HL-60 (cell line): ENCODE measurements around the gene ADAT2.

Source experiments
- DNase-seq, 2 experiments: peaks; one replicate each; pipeline ENCODE4 v3.0.0-alpha.2; 2010 to 2020; ENCODE audit warnings: low read depth in 1 of 2, low spot score in 1 of 2
- H3K27ac ChIP-seq: fragments of 250-450 bp; sonication (Bioruptor Pico); replicated peaks from 2 replicates; pipeline ENCODE4 v1.5.1; 2020; ENCODE audit warnings: mild to moderate bottlenecking, moderate library complexity
- H3K27me3 ChIP-seq: fragments of 250-450 bp; sonication (Bioruptor Pico); 2 replicates; pipeline ENCODE4 v1.5.1; 2021; ENCODE audit warnings: mild to moderate bottlenecking, moderate library complexity; ENCODE audit not compliant: insufficient read depth, poor library complexity, severe bottlenecking
- H3K4me3 ChIP-seq: replicated peaks from 2 replicates; pipeline ENCODE4 v1.5.1; 2011; ENCODE audit warnings: mild to moderate bottlenecking, control low read depth, low read length; ENCODE audit not compliant: insufficient read depth
- CTCF ChIP-seq: IDR thresholded peaks from one replicate; pipeline ENCODE4 v1.5.1; 2011; ENCODE audit warnings: low read length, control low read depth, inconsistent platforms; ENCODE audit not compliant: insufficient read depth
- GABPA ChIP-seq: IDR thresholded peaks from 2 replicates; pipeline ENCODE4 v1.6.1; 2012; ENCODE audit warnings: low read depth
- POLR2AphosphoS5 ChIP-seq: IDR thresholded peaks from 2 replicates; pipeline ENCODE4 v1.6.1; 2012; ENCODE audit warnings: low read depth
- REST ChIP-seq: IDR thresholded peaks from 2 replicates; pipeline ENCODE4 v1.6.1; 2012; ENCODE audit warnings: low read depth; ENCODE audit not compliant: insufficient replicate concordance
- SPI1 ChIP-seq: IDR thresholded peaks from 2 replicates; pipeline ENCODE4 v1.6.1; 2012; ENCODE audit warnings: low read depth, mild to moderate bottlenecking, borderline replicate concordance

Gene ADAT2

GRCh38 chr6:143485967-143486366, 35.5 kb upstream of the ADAT2 start:
- DNase-seq: no peak
- Histone ChIP-seq H3K27me3 (no peaks in the 10 kb centered on the region), H3K27ac (no peak overlapping the region), H3K4me3 (no peak overlapping the region)
- TF ChIP-seq CTCF (no peak), SPI1 (no peak), POLR2AphosphoS5 (no peak), REST (no peak), GABPA (no peak)

GRCh38 chr6:143482593-143482992, 32.1 kb upstream of the ADAT2 start:
- no peak for DNase-seq
- H3K4me3 ChIP-seq: no peak overlapping the region
- TF ChIP-seq POLR2AphosphoS5 (no peak), SPI1 (no peak), GABPA (no peak), CTCF (no peak), REST (no peak)

GRCh38 chr6:143478479-143479062, 28.1 kb upstream of the ADAT2 start:
- TF ChIP-seq GABPA: no peak
- TF ChIP-seq SPI1: no peak
- TF ChIP-seq POLR2AphosphoS5: no peak
- TF ChIP-seq CTCF: no peak
- H3K27ac ChIP-seq: no peak overlapping the region
- H3K27me3 ChIP-seq: no peaks in the 10 kb centered on the region
- H3K4me3 ChIP-seq: no peak overlapping the region
- no peak for DNase-seq

More at GRCh38 chr6:143482593-143482992, 32.1 kb upstream of the ADAT2 start:
- no peak overlapping the region for H3K27ac ChIP-seq
- H3K27me3 ChIP-seq: no peaks in the 10 kb centered on the region

- TF ChIP-seq REST (no peak), GABPA (no peak), SPI1 (no peak), CTCF (no peak), POLR2AphosphoS5 (no peak)
- Histone ChIP-seq H3K27ac (no peak overlapping the region), H3K27me3 (no peaks in the 10 kb centered on the region), H3K4me3 (no peak overlapping the region)
- DNase-seq: no peak
Observed at GRCh38 chr6:143476545-143476944, 26.1 kb upstream of the ADAT2 start.
